ENCODE data around the gene TPBGL. TPM values are rescaled to one million over a fixed set of nuclear protein-coding genes. Genes with fewer than 3 reads are reported as not detected.
A peak's percentile ranks its signal among the peaks of the same experiment; 100 is the strongest.
"Not testable (repeated sequence)": the region's sequence is repeated elsewhere in the genome, so short reads cannot be mapped to it uniquely, and the experiment has no call there.

The TPBGL gene
- total RNA-seq, 1 donor from 2014 or later = not detected

DNA sequence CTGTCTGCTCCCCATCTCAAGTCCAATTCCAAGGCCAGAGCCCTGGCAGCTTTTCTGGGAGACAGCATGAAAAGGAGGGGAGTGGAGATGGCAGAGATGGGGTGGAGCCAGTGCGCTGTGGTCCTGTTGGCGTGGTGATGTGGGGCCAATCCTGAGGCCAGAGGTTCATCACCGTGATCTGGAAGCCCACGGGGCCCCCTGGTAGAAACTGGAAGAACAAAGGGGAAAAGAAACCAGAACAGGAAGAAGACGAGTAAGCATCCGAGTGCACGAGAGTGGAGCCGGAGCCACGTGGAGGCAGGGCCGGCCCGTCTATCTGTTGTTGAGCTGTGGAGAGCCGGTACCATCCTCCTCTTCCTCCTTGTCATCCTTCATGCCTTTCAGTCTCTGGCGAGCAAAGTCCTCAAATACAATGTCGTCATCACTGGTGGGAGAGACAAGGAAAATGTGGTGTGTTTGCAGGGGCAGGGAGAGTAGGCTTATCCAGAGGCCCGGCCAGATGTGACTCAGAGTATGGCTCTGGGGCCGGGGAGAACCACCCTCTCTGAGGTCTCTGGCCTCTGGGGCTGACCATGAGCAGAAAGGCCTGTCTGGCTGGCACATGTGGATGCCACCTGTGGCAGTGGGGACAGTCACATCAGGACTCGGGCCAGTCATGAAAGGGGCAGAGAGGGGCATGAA lies 25.4 kb downstream of the TPBGL start:
- intact Hi-C loops (cut with micrococcal nuclease) = no loop called here
- ATAC-seq (peak; percentile 47), DNase-seq (no peak)

DNA sequence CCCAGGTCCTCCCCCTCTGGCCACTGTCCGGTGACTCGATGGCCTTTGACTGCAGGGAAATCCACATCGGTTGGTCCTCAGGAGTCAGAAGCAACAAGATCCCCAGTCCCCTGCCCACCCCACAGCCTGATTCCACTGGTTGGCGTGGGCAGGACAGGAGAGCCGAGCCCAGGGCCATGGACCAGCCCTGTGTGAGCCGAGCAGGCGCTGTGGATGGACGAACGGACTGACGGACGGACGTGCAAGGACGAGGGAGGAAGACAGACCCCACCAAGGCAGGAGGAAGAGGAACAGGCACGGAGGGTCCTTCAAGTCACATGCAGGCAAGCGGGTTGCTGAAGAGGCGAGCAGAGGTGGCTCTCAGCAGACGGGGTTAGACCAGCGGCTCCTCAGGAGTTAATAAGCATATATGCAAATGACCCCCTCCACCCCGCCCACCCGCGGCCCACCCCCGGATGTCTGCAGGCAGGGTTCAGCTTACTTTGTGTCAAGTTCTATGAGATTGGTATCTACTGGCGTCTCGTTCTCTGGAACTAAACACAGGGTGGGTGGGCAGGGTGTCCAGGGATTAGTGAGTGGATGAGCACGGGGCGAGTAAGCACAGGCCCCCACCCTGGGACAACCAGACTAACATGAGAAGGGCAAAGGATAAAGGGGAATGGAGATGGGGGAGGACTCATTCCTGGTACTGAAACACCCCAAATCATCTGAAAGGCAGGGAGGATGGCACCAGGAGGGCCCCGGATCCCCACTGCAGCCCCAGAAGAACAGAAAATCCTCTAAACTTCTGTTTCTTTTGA lies 26.8 kb downstream of the TPBGL start:
- no peak for ATAC-seq
- intact Hi-C loops (cut with micrococcal nuclease) = no loop called here
- no peak for DNase-seq

DNA sequence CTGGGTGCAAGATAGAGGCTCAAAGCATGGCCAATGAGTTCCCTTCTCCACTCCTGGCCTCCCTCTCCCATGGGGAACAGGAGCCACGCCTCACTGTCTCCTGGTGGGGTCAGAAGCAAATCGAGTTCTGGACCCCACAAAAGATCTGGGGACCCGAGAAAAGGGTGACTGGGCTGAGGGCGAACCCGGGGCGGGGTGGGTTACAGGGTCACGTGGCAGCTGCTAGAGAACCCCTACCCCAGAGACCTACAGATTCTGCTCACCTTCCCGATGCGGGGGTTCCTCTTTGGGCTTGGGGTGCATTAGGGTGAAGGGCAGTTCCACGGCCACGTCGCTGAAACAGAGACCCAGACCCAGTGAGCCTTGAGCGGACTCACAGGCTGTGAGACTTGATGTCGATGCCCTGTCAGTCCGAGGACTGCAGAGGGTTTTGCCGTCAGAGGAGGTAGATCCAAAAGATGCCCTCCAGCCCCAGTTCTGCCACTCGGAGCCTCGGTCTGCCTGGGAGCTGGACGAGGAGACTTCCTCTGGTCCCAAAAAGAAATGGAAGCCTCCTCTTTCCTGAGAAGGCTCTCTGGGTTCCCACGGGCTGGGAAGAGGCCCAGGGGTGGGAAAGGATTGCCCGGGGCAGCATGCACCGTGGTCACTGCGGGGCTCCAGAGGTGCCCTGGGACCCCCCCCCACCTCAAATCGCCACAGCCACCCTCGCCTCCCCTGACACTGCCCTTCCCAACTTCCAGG lies 28.2 kb downstream of the TPBGL start:
- no peak for DNase-seq
- intact Hi-C loops (cut with micrococcal nuclease) = no loop called here
- no peak for ATAC-seq

DNA sequence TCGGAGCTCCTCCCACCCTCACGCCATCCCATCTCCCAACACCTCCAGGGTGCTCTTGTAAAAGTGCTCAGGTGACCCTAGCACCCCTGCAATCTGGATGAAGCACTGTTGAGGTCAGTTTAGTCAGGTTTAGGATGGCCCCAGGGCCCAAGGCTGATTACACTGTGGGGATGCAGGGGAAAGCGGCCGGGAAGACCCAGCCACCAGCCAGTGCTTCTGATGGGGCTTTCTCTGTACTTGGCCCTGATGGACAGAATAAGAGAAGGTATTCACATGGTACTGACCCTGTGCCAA lies 28.7 kb downstream of the TPBGL start:
- DNase-seq (no peak), ATAC-seq (no peak)
- intact Hi-C loops (cut with micrococcal nuclease) = no loop called here

DNA sequence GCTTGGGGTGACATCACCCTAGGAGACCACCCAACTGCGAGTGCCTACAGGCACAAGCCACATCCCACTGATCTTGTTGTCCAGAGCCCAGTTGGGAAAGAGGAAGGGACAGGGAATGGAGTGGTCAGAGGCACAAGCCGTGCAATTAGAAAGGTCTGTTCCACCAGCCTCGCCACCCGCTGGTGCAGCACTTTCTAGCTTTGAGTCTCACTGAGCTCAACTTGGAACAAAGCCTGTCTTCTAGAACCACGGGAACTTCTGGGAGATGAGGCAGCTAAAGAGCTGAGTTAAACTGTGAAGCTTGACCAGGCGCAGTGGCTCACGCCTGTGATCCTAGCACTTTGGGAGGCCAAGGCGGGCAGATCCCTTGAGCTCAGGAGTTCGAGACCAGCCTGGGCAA lies 29.3 kb downstream of the TPBGL start:
- ATAC-seq (no peak), DNase-seq (no peak)
- intact Hi-C loops (cut with micrococcal nuclease) = no loop called here

DNA sequence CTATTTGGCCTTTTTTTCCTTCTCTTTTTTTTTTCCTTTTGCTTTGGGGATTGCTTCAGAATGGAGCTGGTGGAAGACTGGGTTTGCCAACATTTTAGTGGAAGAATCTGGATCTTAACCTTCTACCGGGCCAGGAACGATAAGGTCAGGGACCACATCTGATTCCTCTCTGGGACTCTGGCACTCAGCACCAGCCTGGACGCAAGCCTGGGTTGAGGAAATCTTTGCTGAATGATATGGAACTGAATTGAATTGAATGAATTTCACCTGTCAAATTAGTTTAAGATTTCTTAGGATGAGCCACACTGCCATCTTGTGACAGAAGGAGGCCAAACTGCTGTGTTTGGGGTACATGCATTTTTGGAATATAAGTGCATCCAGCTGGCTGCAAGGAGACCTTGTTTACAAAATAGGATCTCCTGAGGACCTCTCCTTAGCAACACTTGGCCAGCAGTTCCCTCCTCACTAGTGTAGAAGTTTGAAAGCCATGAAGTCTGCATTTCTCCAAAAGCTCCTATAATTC lies 30.4 kb downstream of the TPBGL start:
- intact Hi-C loops (cut with micrococcal nuclease) = no loop called here
- ATAC-seq (no peak), DNase-seq (no peak)

DNA sequence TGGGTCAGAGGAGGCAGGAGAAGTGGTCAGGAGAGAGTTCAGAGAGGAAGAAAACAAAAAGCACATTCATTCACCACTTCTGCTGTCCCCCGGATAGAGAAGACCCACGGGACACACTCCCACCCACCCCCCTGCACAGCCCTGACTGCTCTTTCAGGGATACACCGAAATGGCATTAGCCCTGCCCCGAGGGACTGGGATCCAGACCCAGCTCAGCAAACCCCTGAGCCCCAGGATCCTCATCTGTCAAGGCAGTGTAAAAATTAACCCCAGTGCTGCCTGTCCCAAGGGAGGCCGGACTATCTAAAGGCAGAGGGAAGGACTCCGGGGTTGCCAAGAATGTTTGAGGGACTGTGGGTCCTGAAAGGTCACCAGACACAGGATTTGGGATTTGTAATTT lies 31.2 kb downstream of the TPBGL start:
- no peak for DNase-seq
- intact Hi-C loops (cut with micrococcal nuclease) = no loop called here
- ATAC-seq = no peak

DNA sequence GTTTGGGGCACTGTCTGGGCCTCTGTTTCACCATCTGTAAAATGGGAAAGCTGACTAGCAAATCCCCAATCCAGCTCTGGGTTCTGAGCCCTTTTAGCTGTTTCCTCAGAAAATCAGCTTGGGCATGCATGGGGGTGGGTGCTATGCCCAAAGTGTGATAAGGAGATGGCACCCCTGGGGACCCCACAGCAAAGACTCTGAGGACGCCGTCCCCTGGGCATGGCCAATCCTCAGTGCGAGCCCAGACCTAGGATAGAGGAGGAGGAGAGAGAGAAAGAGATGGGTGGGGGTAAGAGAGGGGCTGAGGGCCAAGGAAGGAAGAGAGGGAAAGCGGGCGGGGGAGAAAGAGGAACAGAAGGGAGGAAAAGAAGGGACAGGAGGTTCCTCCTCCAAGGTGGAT lies 31.8 kb downstream of the TPBGL start:
- intact Hi-C loops (cut with micrococcal nuclease) = no loop called here
- no peak for DNase-seq
- ATAC-seq = no peak

DNA sequence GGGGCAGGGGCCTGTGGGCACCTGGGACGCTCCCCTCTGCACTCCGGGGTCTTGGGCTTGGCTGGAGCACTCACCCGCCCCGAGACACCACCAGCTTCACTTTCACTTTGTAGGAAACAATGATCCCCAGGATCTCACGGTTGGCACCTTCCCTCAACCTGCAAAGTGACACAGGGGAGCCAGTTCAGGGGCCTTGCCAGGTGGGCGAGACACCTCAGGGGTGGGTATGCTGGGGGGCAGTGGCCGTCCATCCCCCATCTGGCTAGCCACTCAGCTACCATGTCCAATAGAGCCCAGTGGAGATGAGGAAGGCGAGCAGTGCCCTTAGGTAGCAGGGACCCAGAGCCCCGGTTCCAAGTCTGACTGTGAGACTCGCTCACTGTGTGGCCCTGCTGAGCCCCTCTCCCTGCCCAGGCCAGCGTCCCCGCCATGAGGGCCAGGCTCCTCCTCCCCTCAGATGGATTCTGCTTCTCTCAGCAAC lies 32.3 kb downstream of the TPBGL start:
- intact Hi-C loops (cut with micrococcal nuclease) = no loop called here
- DNase-seq = no peak
- ATAC-seq = no peak

DNA sequence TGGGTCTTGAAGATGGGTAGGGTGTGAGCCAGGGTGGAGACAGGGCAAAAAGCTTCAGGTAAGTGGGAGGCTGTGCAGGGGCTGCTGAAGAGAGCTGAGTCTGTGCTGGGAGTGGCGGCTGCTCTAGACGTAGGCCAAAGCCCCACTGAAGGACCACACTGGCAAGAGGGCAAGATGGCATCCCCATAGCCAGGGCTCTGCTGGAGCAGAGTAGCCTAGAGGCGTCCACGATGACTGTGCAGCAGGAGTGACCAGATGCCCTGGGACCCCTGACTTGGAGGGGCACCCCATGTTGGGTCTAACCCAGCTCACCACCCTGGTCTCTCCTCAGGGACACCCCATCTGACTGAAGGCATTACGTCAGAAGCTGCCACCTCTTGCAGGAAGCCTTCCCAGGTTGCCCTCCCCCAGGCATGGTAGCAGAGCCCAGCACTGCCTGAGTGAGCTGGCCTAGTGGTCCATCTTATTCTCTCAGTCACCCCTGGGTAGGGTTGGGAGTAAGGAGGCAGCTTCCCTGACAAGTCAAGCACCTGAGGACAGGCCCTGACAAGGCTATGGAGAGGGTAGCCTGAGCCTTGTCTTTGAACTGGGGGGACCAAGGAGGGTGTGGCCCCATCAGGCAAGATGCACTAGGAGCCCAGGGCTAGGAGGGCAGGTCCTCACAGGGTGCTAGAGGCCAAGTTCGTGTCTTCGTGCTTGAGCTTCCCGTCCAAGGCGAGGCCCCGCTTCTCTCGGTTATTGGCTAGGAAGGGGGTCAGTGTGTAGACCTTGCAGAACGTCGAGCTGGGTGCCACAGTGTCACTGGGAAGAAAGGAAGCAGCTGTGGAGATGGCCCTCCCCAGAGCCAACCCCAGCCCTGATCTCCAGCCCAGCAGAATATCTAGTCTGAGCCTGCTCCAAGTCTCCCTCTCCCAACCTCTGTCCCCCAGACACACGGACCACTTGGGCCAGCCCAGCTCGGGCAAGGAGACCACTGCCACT lies 33.1 kb downstream of the TPBGL start:
- ATAC-seq (no peak), DNase-seq (no peak)
- intact Hi-C loops (cut with micrococcal nuclease) = no loop called here

DNA sequence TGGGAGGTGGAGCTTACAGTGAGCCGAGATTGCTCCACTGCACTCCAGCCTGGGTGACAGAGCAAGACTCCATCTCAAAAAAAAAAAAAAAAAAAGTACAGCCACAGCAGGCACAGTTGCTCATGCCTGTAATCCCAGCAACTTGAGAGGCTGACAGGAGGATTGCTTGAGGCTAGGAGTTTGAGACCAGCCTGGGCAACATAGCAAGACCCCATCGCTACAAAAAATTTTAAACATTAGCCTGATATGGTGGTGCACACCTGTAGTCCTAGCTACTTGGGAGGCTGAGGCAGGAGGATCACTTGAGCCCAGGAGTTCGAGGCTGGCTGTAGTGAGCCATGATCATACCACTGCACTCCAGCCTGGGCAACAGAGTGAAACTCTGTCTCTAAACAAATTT lies 34.1 kb downstream of the TPBGL start:
- intact Hi-C loops (cut with micrococcal nuclease); DNase-seq; ATAC-seq: not testable (repeated sequence)

DNA sequence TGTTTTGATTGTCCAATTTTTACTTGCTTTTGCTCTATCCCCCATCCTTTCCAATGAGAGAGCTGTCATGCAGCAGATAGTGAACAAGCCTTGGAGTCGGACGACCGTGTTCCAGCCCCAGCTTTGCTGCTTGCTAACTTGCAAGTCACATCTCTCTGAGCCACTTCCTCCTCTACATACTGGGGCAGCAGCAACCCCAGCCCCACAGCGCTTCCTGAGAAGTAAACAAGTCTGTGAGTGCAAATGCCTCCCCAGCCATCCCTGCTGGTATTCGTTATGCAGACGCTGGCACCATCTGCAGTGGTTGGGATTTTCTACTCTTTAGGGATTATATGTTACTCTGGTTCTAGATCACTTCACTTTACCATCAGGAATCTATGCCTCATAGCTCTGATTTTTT lies 35.0 kb downstream of the TPBGL start:
- DNase-seq (peak; percentile 63), ATAC-seq (peak; percentile 7)
- intact Hi-C loops (cut with micrococcal nuclease) = no loop called here

DNA sequence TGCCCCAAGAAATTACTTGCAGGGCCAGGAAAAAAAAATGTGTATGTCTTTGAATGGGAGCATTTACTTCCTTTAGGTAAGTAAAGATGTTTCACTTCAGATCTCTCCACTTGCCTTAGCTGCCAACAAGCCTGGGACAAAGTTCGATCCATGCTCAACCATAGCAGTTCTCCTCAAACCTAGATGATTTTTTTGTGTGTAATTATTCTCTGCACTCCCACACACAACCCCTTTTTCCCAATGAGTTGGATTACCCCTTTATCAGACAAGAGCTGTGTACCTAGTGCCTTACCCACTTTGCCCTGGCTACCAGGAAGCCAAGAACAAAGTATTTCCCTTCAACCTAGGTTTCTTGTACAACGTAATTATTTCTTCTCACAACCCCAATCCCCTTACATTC lies 35.6 kb downstream of the TPBGL start:
- ATAC-seq = no peak
- intact Hi-C loops (cut with micrococcal nuclease) = no loop called here
- DNase-seq = no peak

DNA sequence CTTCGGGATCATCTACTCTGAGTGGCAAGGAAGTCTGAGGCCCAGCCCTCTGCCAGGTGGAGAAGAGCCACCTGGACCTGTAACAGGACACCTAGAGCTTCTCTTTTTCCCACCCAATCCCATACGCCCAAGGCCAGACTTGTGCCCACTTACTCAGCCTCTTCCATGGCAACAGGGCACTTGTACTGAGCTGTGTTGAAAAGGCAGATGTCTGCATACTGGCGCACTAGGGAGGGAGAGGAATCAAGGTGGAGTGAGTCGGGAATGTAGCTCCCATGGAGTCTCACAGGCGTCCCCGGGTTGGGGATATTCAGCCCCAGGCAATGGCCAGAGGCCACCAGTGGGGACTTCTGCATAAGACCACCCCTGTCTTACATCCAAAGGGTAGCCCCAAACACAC lies 36.1 kb downstream of the TPBGL start:
- ATAC-seq (no peak), DNase-seq (no peak)
- intact Hi-C loops (cut with micrococcal nuclease) = no loop called here

DNA sequence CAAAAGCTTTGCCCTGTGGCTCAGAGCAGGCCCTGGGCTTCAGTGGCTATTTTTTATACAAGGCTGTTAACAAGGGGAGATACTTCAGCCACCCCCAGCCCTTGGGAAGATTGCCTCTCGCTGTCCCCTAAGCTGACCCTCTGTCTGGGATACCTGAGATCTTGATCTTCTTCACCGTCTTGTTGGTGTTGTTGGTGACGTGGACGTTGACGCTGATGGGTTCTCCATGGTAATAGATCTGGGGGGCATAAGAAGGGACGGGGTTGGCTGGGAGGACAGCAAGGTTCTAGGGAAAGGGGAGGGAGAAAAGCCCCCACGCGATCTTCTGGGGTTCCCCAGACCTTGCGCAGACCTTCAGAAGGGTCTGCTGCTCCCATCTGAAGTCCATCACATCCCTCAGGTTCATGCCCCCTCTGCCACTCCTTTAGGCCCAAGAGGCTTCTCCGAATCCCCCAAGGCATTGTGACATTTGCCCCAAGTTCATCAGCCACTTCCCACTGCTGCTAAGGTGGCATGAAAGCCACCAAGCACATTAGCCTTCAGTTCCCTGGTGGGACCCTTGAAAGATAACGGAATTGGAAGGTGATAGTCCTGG lies 36.7 kb downstream of the TPBGL start:
- peak; percentile 1 for DNase-seq
- intact Hi-C loops (cut with micrococcal nuclease) = no loop called here
- no peak for ATAC-seq

DNA sequence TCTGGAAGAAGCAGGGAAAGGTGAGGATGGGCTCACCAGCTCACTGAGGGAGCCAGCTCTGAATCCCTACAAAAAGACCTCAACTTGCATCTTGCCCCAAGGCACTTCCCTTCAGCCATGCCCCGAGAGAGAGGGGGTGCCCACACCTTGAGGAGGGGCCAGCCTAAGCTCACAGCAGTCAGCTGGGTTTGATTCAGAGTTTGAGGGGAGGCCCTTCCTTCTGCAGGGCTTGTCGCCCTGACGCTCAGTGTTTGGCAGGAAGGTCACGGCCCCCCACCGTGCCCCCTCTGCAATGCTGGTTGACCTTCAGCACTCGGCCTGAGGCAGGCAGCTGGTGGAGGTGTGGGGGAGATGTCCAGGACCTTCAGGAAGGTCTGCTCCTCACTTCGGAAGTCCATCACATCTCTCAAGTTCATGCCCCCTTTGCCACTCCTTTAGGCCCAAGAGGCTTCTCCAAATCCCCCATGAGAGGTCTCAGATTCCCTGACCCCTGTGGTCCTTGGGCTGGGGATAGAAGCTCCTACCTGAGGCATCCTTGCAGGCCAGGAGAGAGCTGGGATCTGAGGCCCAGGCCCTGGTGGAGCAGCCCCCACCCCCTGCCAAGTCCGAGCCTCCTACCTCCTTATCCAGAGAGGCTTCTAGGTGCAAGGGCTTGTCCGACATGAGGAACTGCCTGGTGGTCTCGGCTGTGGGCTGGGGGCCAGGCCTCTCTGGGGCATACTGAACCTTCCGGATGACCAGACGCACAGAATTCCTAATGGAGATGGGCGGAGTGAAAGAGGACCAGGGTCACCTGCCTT lies 37.6 kb downstream of the TPBGL start:
- intact Hi-C loops (cut with micrococcal nuclease) = no loop called here
- ATAC-seq (no peak), DNase-seq (peak; percentile 23)

DNA sequence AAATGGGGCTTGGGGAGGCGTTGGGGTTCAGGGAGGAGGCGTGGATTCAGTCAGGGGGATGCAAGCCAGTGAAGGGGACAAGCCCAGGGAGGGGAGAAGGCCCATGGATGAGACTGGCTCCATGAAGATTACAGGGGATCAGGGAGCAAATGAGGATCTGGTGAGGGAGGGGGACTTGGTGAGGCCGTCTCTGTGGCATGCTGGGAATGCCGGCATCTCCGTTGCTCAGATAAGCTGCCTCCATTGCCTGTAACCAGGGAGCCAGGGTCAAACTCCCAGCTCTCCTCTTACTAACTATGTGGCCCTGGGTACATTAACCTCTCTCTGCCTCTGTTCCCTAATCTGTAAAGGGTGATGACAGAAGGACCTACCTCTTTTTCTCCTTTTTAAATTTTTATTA lies 38.7 kb downstream of the TPBGL start:
- ATAC-seq = no peak
- peak; percentile 16 for DNase-seq
- intact Hi-C loops (cut with micrococcal nuclease) = no loop called here

DNA sequence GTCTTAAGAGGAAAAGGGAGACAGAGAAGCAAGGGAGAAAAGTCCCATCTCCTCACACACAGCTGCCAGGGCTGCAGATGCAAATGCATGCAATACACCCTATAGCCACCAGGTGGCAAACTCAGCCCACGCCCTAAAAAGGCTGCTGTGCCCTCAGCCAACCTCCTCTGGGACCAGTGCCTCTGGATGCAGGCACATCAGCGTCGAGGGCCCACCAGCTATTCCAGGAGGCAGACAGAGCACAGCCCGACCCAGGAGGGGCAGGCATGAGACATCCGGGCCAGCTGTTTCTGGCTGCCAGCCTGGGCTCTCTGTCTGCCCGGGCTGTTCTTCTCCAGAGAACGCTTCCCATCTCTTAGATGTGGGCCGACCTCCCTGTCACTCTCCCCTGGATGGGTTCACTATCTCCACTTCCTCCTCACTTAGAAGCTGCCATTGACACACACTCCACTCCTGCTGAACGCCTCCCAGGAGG lies 39.7 kb downstream of the TPBGL start:
- intact Hi-C loops (cut with micrococcal nuclease) = loop anchor here (5.0 kb wide), 1 partner anchor 102 kb away; no protein-coding TSS in a partner anchor
- ATAC-seq = peak; percentile 87
- DNase-seq = peak; percentile 83

Data from left ventricle myocardium superior (tissue), 1 donor.